T-cell (primary cell): ENCODE results near the gene NTF4. TPM values are rescaled to one million over a fixed set of nuclear protein-coding genes. Genes with fewer than 3 reads are reported as not detected.
A peak's percentile ranks its signal among the peaks of the same experiment; 100 is the strongest.
"Not testable (repeated sequence)": the region's sequence is repeated elsewhere in the genome, so short reads cannot be mapped to it uniquely, and the experiment has no call there.

Source experiments
- ATAC-seq, 4 experiments: fragments of 200-7000 bp in 3 of 4; fragments of 150-1000 bp in 1 of 4; cut with Tn5 transposase; replicated peaks in 1 of 4; 1 replicate in 3 of 4; 2 replicates in 1 of 4; pipeline ENCODE4 v1.10.0; 2021; ENCODE audit warnings: moderate library complexity in 3 of 4, mild to moderate bottlenecking in 2 of 4, moderate number of reproducible peaks in 1 of 4
- CTCF ChIA-PET, 2 donors: fragments of 300-600 bp; sonication (Branson Sonifier 250); formaldehyde crosslinking; loops; one replicate each; lab custom pipeline; 2022; ENCODE audit warnings: antibody characterized with exemption in 2 of 2; lab: Charles Lee
- POLR2A ChIA-PET, 2 donors: fragments of 300-600 bp; sonication (Branson Sonifier 250); formaldehyde crosslinking; loops; one replicate each; lab custom pipeline; 2022; ENCODE audit warnings: antibody characterized with exemption in 2 of 2; lab: Charles Lee
- DNase-seq, 35 experiments: peaks; one replicate each; pipeline versions ENCODE4 v3.0.0 to v3.0.0-alpha.2; 2013 to 2023
- H3K27ac ChIP-seq: one replicate; pipeline ENCODE4 v1.5.1; 2013; ENCODE audit warnings: low read length
- H3K27me3 ChIP-seq, 2 experiments: replicated peaks in 1 of 2; 1 replicate in 1 of 2; 2 replicates in 1 of 2; pipeline versions ENCODE4 v1.6.1 to v1.7.0; 2013; ENCODE audit warnings: low read length in 1 of 2, mixed read lengths in 1 of 2; ENCODE audit not compliant: control insufficient read depth in 2 of 2, insufficient read depth in 2 of 2; ENCODE audit errors: extremely low read depth in 1 of 2
- H3K36me3 ChIP-seq, 2 donors: 1 replicate in 1 of 2; 2 replicates in 1 of 2; pipeline versions ENCODE4 v1.6.1 to v1.7.0; 2013; ENCODE audit warnings: low read length in 1 of 2; ENCODE audit not compliant: control insufficient read depth in 2 of 2, insufficient read depth in 1 of 2; ENCODE audit errors: extremely low read depth in 1 of 2
- H3K4me1 ChIP-seq, 2 experiments: 1 replicate in 1 of 2; 2 replicates in 1 of 2; pipeline versions ENCODE4 v1.6.1 to v1.7.0; 2013; ENCODE audit warnings: low read length in 2 of 2, mixed read lengths in 1 of 2; ENCODE audit not compliant: insufficient read depth in 2 of 2, control insufficient read depth in 1 of 2; ENCODE audit errors: extremely low read depth in 1 of 2
- H3K4me3 ChIP-seq, 2 donors: 1 replicate in 1 of 2; 2 replicates in 1 of 2; pipeline versions ENCODE4 v1.5.1 to v1.7.0; 2013; ENCODE audit warnings: mild to moderate bottlenecking in 2 of 2, low read length in 1 of 2, moderate library complexity in 1 of 2; ENCODE audit not compliant: control insufficient read depth in 1 of 2; ENCODE audit errors: extremely low read depth in 1 of 2
- H3K9me3 ChIP-seq: 2 replicates; pipeline ENCODE4 v1.7.0; 2013
- H3K27ac Mint-ChIP-seq, 2 donors: one replicate each; pipeline ENCODE4 v1.8.0; 2020 to 2021; ENCODE audit warnings: mild to moderate bottlenecking in 2 of 2, mixed read lengths in 2 of 2
- H3K27me3 Mint-ChIP-seq, 2 donors: one replicate each; pipeline ENCODE4 v1.8.0; 2021 to 2022; ENCODE audit warnings: mixed read lengths in 2 of 2
- H3K36me3 Mint-ChIP-seq: one replicate; pipeline ENCODE4 v1.8.0; 2021; ENCODE audit warnings: mixed read lengths
- H3K4me1 Mint-ChIP-seq, 3 donors: one replicate each; pipeline ENCODE4 v1.8.0; 2020 to 2022; ENCODE audit warnings: mixed read lengths in 3 of 3, mild to moderate bottlenecking in 1 of 3
- H3K4me3 Mint-ChIP-seq, 3 donors: one replicate each; pipeline ENCODE4 v1.8.0; 2020 to 2022; ENCODE audit warnings: mild to moderate bottlenecking in 3 of 3, mixed read lengths in 3 of 3, moderate library complexity in 3 of 3
- H3K9me3 Mint-ChIP-seq, 3 donors: one replicate each; pipeline ENCODE4 v1.8.0; 2020 to 2022; ENCODE audit warnings: mixed read lengths in 3 of 3
- WGBS: methylation state at CpG from one replicate; pipeline ENCODE4 v1.1.5; 2013; ENCODE audit warnings: missing lambda C conversion rate; ENCODE audit not compliant: insufficient coverage; 5-methylcytosine and 5-hydroxymethylcytosine counted together
- total RNA-seq, 35 experiments: library from RNA in 6 of 35; stranded (reverse) in 6 of 35; fragments of 120-200 nt in 1 of 35; gene quantifications; one replicate each; pipeline versions ENCODE4 v1.2.1 to v1.2.4 and lab custom pipeline; 2013 to 2026

The NTF4 gene
- total RNA-seq, 5 donors from 2014 or later (not counting 1 experiment from before 2014, with no cell fraction given) = not detected

DNA sequence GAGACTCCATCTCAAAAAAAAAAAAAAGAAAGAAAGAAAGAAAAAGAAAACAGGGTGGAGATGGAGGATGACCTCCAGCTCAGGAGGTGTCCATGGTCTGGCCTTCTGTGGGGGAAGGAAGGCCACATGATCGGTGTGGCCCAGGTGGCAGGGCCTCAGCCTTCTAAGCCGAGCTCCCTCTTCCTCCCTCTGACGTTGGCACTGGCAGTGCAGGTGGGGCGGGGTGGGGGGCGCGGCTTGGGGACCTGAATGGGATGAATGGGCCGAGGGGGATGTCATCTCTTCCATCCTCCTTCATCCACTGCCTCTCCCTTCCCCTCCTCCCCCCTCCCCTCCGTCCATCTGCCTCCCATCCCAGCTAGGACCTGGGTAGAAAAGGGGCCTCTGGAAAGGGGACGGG is 24.9 kb downstream of the NTF4 start:
- H3K27me3 ChIP-seq, H3K27ac Mint-ChIP-seq, DNase-seq, H3K4me3 ChIP-seq, H3K27me3 Mint-ChIP-seq, H3K4me1 ChIP-seq, H3K36me3 ChIP-seq, ATAC-seq, H3K4me1 Mint-ChIP-seq, H3K27ac ChIP-seq, H3K4me3 Mint-ChIP-seq, H3K36me3 Mint-ChIP-seq, H3K9me3 Mint-ChIP-seq, POLR2A ChIA-PET, H3K9me3 ChIP-seq: not testable (repeated sequence)
- CTCF ChIA-PET = interaction anchor here (0.6 to 0.7 kb wide), 2 partner anchors 91 to 403 kb away, joined by 3 to 4 read pairs; no protein-coding TSS in a partner anchor
- no CpG with 5 or more reads among the region's 9 CpGs for whole genome bisulfite sequencing

DNA sequence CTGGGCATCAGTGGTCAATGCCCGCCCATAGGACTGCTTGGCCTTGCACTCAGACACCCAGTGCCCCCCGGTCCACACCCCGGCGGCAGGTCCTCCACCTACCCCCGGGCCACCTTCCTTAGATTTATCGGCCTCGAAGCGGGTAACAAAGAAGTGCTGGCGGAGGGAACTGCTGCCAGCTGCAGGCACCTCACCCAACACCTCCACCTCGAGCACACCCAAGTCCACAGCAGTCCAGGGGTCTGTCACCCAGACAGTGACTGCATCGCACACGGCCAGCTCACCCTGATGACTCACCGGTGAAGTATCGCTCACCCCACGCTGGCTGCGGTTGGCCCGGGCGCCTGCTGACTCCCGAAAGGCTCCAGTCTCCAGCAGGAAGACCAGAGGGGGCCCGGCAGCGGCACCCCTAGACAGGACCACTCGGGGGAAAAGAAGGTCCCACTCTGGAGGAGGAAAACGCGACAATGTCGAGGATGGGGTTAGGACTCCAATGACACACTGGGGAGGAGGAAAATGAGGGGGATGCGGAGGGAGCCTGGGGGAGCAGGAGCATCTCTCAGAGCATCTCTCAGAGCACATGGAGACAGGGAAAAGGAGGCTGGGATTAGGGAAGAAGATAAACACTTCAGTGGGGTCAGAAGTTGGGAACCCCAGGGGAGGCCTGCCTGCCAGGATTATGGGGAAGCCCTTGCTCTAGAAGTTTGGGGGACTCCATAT is 25.9 kb downstream of the NTF4 start:
- H3K4me1 Mint-ChIP-seq, POLR2A ChIA-PET, H3K4me3 ChIP-seq, H3K27me3 ChIP-seq, DNase-seq, H3K4me3 Mint-ChIP-seq, H3K27me3 Mint-ChIP-seq, H3K36me3 ChIP-seq, ATAC-seq, CTCF ChIA-PET, H3K27ac ChIP-seq, H3K4me1 ChIP-seq, H3K9me3 ChIP-seq, H3K9me3 Mint-ChIP-seq, H3K36me3 Mint-ChIP-seq, H3K27ac Mint-ChIP-seq: not testable (repeated sequence)
- 84% methylated on average over 9 of the region's 26 CpGs for WGBS

DNA sequence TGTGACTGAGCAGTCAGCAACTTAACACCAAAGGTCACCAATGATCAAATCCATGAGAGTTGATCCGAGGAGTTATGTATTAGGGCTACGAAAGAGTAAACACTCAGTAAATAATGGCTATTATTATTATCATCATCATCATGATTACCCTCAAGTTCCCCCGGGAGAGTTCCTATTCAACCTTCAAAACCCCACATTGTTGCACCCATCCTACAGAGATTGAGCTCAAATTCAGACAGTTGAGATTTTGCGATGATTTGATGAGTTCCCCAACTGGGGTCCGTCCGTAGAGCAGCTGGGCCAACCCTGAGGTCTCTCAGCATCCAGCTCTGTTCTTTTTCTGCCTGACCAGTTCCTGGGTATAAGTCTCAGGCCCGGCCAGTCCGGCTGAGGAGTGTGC is 26.5 kb downstream of the NTF4 start:
- H3K4me1 Mint-ChIP-seq, H3K9me3 ChIP-seq, DNase-seq, POLR2A ChIA-PET, H3K4me3 Mint-ChIP-seq, H3K27me3 Mint-ChIP-seq, ATAC-seq, H3K27ac ChIP-seq, H3K9me3 Mint-ChIP-seq, H3K36me3 Mint-ChIP-seq, CTCF ChIA-PET, H3K4me3 ChIP-seq, H3K4me1 ChIP-seq, H3K27ac Mint-ChIP-seq, H3K36me3 ChIP-seq, H3K27me3 ChIP-seq: not testable (repeated sequence)
- no CpG with 5 or more reads among the region's 8 CpGs for WGBS

DNA sequence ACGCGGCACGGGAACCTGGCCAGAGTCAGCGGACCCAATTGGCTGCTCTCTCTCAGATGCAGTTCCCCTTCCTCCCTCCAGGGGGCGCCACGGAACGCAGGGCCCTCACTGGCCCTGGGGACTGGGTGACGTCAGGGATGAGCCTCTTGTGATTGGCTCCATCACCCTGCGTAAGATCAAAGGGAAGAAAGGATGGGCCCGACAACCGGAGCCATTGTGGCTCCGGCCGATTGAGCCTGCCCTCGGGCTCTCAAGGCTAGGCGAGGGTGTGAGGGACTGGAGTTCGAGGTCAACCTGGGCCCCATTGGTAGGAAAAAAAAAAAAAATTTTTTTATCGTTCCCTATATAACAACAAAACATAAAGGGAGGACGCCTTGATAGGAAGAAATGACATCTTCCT is 27.8 kb downstream of the NTF4 start, which contains the start of gene CGB1:
Gene CGB1 (minus strand): TSS at position 81 of the 400 bp plus-strand sequence. CDS start 184 bp downstream, outside the sequence.
- CTCF ChIA-PET, H3K9me3 Mint-ChIP-seq, H3K4me3 Mint-ChIP-seq, H3K36me3 ChIP-seq, H3K4me1 Mint-ChIP-seq, H3K9me3 ChIP-seq, H3K4me3 ChIP-seq, H3K27me3 Mint-ChIP-seq, H3K27me3 ChIP-seq, H3K36me3 Mint-ChIP-seq, H3K27ac ChIP-seq, H3K27ac Mint-ChIP-seq, H3K4me1 ChIP-seq, ATAC-seq, POLR2A ChIA-PET: not testable (repeated sequence)
- DNase-seq = peak in 10 of 35 experiments; percentile 12 to 50 (median 30)
- 29% methylated on average over 4 of the region's 18 CpGs for WGBS

DNA sequence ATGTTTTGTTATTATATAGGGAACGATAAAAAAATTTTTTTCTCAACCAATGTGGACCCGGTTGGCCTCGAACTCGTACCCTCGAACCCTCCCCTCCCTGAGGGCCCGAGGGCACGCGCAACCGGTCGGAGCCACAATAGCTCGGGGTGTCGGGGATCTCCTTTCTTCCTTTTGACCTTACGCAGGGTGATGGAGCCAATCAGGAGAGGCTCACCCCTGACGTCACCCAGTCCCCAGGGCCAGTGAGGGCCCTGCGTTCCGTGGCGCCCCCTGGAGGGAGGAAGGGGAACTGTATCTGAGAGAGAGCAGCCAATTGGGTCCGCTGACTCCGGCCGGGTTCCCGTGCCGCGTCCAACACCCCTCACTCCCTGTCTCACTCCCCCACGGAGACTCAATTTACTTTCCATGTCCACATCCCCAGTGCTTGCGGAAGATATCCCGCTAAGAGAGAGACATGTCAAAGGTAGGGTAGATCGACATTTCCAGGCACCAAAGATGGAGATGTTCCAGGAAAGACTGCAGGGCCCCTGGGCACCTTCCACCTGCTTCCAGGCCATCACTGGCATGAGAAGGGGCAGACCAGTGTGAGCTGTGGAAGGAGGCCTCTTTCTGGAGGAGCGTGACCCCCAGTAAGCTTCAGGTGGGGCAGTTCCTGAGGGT is 32.8 kb downstream of the NTF4 start, which contains the start of gene CGB2:
Gene CGB2 (plus strand): TSS at position 249 of the 660 bp plus-strand sequence. CDS start 206 bp downstream, at position 455.
- not testable (repeated sequence) for H3K4me1 ChIP-seq
- H3K27ac Mint-ChIP-seq = peak within 1 kb of the TSS in 1 of 2 donors; percentile 22

DNA sequence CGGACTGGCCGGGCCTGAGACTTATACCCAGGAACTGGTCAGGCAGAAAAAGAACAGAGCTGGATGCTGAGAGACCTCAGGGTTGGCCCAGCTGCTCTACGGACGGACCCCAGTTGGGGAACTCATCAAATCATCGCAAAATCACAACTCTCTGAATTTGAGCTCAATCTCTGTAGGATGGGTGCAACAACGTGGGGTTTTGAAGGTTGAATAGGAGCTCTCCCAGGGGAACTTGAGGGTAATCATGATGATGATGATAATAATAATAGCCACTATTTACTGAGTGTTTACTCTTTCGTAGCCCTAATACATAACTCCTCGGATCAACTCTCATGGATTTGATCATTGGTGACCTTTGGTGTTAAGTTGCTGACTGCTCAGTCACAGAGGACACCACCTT is 34.3 kb downstream of the NTF4 start:
- H3K4me3 ChIP-seq, H3K9me3 Mint-ChIP-seq, POLR2A ChIA-PET, H3K4me3 Mint-ChIP-seq, H3K4me1 Mint-ChIP-seq, ATAC-seq, DNase-seq, H3K27me3 ChIP-seq, H3K4me1 ChIP-seq, H3K27ac ChIP-seq, H3K36me3 ChIP-seq, H3K36me3 Mint-ChIP-seq, H3K27ac Mint-ChIP-seq, CTCF ChIA-PET, H3K9me3 ChIP-seq: not testable (repeated sequence)
- H3K27me3 Mint-ChIP-seq = peaks cover 4 to 12% of the 10 kb centered on the region in 2 donors
- no CpG with 5 or more reads among the region's 8 CpGs for WGBS

More for the DNA sequence above, 32.8 kb downstream of the NTF4 start, which contains the start of gene CGB2:
- H3K9me3 Mint-ChIP-seq, POLR2A ChIA-PET, H3K4me1 Mint-ChIP-seq, H3K36me3 Mint-ChIP-seq, H3K9me3 ChIP-seq, H3K4me3 ChIP-seq, H3K36me3 ChIP-seq, H3K27ac ChIP-seq, H3K4me3 Mint-ChIP-seq, H3K27me3 ChIP-seq: not testable (repeated sequence)
- DNase-seq (peak in 31 of 35 experiments; percentile 17 to 71 (median 37)), ATAC-seq (peak in 2 of 4 experiments; percentile 65 to 73)
- 93% methylated on average over 2 of the region's 28 CpGs for WGBS
- CTCF ChIA-PET = interaction anchor here in 1 of 2 donors (0.5 kb wide), 1 partner anchor 35 kb away, joined by 3 read pairs; no protein-coding TSS in a partner anchor
- H3K27me3 Mint-ChIP-seq = peaks cover 4 to 13% of the 10 kb centered on the region in 2 donors
